Measurements from ENCODE around the gene RTP3.

DNA sequence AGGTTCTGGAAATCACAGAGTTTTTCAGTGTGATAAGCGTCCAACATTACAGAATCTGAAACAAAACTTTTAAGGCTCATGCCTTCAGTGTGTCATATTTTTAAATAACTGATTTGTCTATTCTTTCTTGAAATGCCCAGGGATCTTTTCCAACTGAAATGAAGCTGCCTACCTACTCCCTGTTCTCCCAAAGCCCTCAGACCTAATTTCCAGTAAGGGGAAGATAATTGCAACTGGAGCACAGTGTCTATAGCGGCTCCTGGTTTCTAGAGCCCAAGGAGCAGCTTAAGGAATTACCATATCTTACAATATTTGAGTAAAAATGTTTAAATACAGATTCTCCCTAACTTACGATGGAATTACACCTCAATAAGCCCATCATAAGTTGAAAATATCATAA lies 35.3 kb downstream of the RTP3 start:
- TF ChIP-seq YY1 (IDR thresholded peaks at IDR 0.05) (no peak), FOXA1 (IDR thresholded peaks at IDR 0.05) (no peak), TAF1 (conservative IDR thresholded peaks at IDR 0.05) (no peak), RAD21 (IDR thresholded peaks at IDR 0.05) (no peak), RXRA (IDR thresholded peaks at IDR 0.05) (no peak)
- TF ChIP-seq, protein P1, sequence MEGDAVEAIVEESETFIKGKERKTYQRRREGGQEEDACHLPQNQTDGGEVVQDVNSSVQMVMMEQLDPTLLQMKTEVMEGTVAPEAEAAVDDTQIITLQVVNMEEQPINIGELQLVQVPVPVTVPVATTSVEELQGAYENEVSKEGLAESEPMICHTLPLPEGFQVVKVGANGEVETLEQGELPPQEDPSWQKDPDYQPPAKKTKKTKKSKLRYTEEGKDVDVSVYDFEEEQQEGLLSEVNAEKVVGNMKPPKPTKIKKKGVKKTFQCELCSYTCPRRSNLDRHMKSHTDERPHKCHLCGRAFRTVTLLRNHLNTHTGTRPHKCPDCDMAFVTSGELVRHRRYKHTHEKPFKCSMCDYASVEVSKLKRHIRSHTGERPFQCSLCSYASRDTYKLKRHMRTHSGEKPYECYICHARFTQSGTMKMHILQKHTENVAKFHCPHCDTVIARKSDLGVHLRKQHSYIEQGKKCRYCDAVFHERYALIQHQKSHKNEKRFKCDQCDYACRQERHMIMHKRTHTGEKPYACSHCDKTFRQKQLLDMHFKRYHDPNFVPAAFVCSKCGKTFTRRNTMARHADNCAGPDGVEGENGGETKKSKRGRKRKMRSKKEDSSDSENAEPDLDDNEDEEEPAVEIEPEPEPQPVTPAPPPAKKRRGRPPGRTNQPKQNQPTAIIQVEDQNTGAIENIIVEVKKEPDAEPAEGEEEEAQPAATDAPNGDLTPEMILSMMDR (IDR thresholded peaks at IDR 0.05; ENCODE audit: low read depth, low read length, missing input control) = no peak
- TF ChIP-seq, protein P2, sequence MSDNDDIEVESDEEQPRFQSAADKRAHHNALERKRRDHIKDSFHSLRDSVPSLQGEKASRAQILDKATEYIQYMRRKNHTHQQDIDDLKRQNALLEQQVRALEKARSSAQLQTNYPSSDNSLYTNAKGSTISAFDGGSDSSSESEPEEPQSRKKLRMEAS (IDR thresholded peaks at IDR 0.05) = no peak

All from liver (tissue), 3 donors.